Measurements from ENCODE around the gene IGF2BP2.

DNA sequence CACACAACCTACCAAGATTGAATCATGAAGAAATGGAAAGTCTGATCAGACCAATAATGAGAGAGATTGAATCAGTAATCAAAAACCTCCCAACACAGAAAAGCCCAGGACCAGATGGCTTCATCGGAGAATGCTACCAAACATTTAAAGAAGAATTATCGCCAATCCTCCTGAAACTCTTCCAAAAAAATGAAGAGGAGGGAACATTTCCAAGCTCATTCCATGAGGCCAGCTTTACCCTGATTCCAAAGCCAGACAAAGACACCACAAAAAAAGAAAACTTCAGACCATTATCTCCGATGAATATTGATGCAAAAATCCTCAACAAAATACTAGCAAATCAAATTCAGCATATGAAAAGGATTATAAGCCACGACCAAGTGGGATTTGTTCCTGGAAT lies 144.6 kb downstream of the IGF2BP2 start:
- TF ChIP-seq MAFK (IDR thresholded peaks at IDR 0.05; ENCODE audit: partially characterized antibody), result no peak
- no peak for TF ChIP-seq REST (IDR thresholded peaks at IDR 0.05)
- TF ChIP-seq POLR2A (IDR thresholded peaks at IDR 0.05; ENCODE audit: low read length), result no peak
- no peak for TF ChIP-seq JUNB (IDR thresholded peaks at IDR 0.05)
- TF ChIP-seq, protein P1, sequence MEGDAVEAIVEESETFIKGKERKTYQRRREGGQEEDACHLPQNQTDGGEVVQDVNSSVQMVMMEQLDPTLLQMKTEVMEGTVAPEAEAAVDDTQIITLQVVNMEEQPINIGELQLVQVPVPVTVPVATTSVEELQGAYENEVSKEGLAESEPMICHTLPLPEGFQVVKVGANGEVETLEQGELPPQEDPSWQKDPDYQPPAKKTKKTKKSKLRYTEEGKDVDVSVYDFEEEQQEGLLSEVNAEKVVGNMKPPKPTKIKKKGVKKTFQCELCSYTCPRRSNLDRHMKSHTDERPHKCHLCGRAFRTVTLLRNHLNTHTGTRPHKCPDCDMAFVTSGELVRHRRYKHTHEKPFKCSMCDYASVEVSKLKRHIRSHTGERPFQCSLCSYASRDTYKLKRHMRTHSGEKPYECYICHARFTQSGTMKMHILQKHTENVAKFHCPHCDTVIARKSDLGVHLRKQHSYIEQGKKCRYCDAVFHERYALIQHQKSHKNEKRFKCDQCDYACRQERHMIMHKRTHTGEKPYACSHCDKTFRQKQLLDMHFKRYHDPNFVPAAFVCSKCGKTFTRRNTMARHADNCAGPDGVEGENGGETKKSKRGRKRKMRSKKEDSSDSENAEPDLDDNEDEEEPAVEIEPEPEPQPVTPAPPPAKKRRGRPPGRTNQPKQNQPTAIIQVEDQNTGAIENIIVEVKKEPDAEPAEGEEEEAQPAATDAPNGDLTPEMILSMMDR (IDR thresholded peaks at IDR 0.05), result no peak
- TF ChIP-seq MYC (IDR thresholded peaks at IDR 0.05; ENCODE audit: borderline replicate concordance, low read length), result no peak
- TF ChIP-seq RARB (CRISPR knock-in tag; IDR thresholded peaks at IDR 0.05), result no peak
- no peak for TF ChIP-seq RAD21 (conservative IDR thresholded peaks at IDR 0.05 in 1 of 2, IDR thresholded peaks at IDR 0.05 in 1 of 2)
- TF ChIP-seq NPAS2 (CRISPR knock-in tag; IDR thresholded peaks at IDR 0.05; ENCODE audit: borderline replicate concordance), result no peak
- TF ChIP-seq ELK1 (IDR thresholded peaks at IDR 0.05; ENCODE audit: low read depth, low read length), result no peak

All from A549 (cell line).